ENCODE data around the gene ASAP2. TPM values are rescaled to one million over a fixed set of nuclear protein-coding genes. Genes with fewer than 3 reads are reported as not detected.

ASAP2 gene
- total RNA-seq, 1 experiment from 2014 or later: 14.3 TPM

DNA sequence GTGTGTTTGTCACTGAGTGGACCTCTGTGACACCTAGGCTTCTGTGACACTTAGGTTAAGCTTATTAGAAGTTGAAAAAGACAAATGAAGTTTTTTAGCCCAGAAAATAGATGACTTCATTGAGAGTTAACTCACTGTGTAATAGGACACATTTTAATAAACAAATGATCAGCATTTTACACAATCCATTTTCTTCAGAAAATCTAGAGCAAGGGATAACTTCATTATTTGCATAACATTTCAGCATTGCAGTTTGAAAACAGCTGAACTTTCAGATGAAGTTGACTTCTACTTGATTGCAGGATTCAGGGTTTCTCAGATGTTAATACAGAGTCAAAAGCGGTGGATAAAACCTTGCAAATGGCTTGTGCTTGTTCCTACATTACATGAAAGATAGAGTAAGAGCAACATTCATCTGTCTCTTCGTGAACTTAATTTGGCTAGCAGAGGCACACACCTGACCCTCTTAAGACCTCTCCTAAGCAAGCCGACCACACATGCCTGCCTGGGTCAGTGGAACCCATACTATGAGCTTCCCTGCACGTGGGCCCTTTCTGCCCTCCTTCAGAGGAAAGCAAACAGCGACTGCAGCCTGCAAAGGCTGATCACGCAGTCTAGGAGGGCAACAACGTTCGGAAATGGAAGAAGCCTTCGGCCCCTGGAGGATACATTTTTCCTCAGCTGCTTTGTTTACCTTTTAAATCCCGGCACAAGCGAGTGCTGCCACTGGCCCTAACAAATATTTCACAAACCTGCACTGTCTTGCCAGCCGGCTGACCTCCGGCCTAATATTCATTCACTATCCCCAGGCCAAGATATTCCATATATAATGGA lies 200.1 kb downstream of the ASAP2 start:
- CTCF ChIA-PET: no interaction called here
- no peak for DNase-seq (ENCODE audit: low spot score)
- TF ChIP-seq, protein P1, sequence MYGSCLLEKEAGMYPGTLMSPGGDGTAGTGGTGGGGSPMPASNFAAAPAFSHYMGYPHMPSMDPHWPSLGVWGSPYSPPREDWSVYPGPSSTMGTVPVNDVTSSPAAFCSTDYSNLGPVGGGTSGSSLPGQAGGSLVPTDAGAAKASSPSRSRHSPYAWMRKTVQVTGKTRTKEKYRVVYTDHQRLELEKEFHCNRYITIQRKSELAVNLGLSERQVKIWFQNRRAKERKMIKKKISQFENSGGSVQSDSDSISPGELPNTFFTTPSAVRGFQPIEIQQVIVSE (CRISPR knock-in tag; IDR thresholded peaks at IDR 0.05; ENCODE audit: borderline replicate concordance): no peak
- TF ChIP-seq, protein P2, sequence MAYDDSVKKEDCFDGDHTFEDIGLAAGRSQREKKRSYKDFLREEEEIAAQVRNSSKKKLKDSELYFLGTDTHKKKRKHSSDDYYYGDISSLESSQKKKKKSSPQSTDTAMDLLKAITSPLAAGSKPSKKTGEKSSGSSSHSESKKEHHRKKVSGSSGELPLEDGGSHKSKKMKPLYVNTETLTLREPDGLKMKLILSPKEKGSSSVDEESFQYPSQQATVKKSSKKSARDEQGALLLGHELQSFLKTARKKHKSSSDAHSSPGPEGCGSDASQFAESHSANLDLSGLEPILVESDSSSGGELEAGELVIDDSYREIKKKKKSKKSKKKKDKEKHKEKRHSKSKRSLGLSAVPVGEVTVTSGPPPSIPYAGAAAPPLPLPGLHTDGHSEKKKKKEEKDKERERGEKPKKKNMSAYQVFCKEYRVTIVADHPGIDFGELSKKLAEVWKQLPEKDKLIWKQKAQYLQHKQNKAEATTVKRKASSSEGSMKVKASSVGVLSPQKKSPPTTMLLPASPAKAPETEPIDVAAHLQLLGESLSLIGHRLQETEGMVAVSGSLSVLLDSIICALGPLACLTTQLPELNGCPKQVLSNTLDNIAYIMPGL (CRISPR knock-in tag; IDR thresholded peaks at IDR 0.05): no peak
- no peak for TF ChIP-seq SMAD4 (CRISPR knock-in tag; IDR thresholded peaks at IDR 0.05)
- TF ChIP-seq ZNF416 (CRISPR knock-in tag; IDR thresholded peaks at IDR 0.05): no peak
- TF ChIP-seq, protein P3, sequence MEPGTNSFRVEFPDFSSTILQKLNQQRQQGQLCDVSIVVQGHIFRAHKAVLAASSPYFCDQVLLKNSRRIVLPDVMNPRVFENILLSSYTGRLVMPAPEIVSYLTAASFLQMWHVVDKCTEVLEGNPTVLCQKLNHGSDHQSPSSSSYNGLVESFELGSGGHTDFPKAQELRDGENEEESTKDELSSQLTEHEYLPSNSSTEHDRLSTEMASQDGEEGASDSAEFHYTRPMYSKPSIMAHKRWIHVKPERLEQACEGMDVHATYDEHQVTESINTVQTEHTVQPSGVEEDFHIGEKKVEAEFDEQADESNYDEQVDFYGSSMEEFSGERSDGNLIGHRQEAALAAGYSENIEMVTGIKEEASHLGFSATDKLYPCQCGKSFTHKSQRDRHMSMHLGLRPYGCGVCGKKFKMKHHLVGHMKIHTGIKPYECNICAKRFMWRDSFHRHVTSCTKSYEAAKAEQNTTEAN (CRISPR knock-in tag; IDR thresholded peaks at IDR 0.05): no peak
- no peak for TF ChIP-seq EMX1 (CRISPR knock-in tag; IDR thresholded peaks at IDR 0.05)
- no peak for TF ChIP-seq IRF2 (CRISPR knock-in tag; IDR thresholded peaks at IDR 0.05; ENCODE audit: borderline replicate concordance, low read depth)
- TF ChIP-seq, protein P4, sequence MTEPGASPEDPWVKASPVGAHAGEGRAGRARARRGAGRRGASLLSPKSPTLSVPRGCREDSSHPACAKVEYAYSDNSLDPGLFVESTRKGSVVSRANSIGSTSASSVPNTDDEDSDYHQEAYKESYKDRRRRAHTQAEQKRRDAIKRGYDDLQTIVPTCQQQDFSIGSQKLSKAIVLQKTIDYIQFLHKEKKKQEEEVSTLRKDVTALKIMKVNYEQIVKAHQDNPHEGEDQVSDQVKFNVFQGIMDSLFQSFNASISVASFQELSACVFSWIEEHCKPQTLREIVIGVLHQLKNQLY (CRISPR knock-in tag; IDR thresholded peaks at IDR 0.05): no peak
- TF ChIP-seq ZNF317 (CRISPR knock-in tag; IDR thresholded peaks at IDR 0.05; ENCODE audit: borderline replicate concordance, low read depth): no peak
- TF ChIP-seq CBFB (CRISPR knock-in tag; IDR thresholded peaks at IDR 0.05; ENCODE audit: low read depth): no peak
- no peak for TF ChIP-seq ZNF232 (CRISPR knock-in tag; IDR thresholded peaks at IDR 0.05)
- no peak for TF ChIP-seq OVOL2 (CRISPR knock-in tag; IDR thresholded peaks at IDR 0.05; ENCODE audit: borderline replicate concordance)
- no peak for TF ChIP-seq ARID4B (CRISPR knock-in tag; IDR thresholded peaks at IDR 0.05; ENCODE audit: borderline replicate concordance)
- TF ChIP-seq ETV6 (CRISPR knock-in tag; IDR thresholded peaks at IDR 0.05): no peak
- no peak for TF ChIP-seq FOXP4 (CRISPR knock-in tag; IDR thresholded peaks at IDR 0.05)
- TF ChIP-seq, protein P5, sequence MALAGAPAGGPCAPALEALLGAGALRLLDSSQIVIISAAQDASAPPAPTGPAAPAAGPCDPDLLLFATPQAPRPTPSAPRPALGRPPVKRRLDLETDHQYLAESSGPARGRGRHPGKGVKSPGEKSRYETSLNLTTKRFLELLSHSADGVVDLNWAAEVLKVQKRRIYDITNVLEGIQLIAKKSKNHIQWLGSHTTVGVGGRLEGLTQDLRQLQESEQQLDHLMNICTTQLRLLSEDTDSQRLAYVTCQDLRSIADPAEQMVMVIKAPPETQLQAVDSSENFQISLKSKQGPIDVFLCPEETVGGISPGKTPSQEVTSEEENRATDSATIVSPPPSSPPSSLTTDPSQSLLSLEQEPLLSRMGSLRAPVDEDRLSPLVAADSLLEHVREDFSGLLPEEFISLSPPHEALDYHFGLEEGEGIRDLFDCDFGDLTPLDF (CRISPR knock-in tag; IDR thresholded peaks at IDR 0.05): no peak
- no peak for TF ChIP-seq ESRRA (CRISPR knock-in tag; IDR thresholded peaks at IDR 0.05; ENCODE audit: borderline replicate concordance)
- TF ChIP-seq JAZF1 (CRISPR knock-in tag; IDR thresholded peaks at IDR 0.05): no peak
- no peak for TF ChIP-seq SOX15 (CRISPR knock-in tag; IDR thresholded peaks at IDR 0.05)
- no peak for TF ChIP-seq ELF4 (CRISPR knock-in tag; IDR thresholded peaks at IDR 0.05; ENCODE audit: low read depth)
- peak overlapping the region; percentile 54; the same call in 1 of the 2 replicates for H3K27ac Mint-ChIP-seq
- peaks cover 4% of the 10 kb centered on the region for H3K36me3 Mint-ChIP-seq
- H3K4me1 Mint-ChIP-seq: no peaks in the 10 kb centered on the region
- ATAC-seq: no peak
- no peaks in the 10 kb centered on the region for H3K27me3 Mint-ChIP-seq (ENCODE audit: low read depth)
- H3K4me3 Mint-ChIP-seq: no peak overlapping the region
- POLR2A ChIA-PET: no interaction called here
- no peaks in the 10 kb centered on the region for H3K9me3 Mint-ChIP-seq

Data from WTC11 (cell line).